Stimulated activated CD4-positive, alpha-beta T cell treated with anti-CD3 and anti-CD28 coated beads, Interleukin-1b, Interleukin-23, amount 100 ng/mL, for 24 hours (primary cell): ENCODE results near the gene ENPP5.

Source experiments
- DNase-seq, 4 experiments: peaks; one replicate each; pipeline ENCODE4 v3.0.0-alpha.2; 2020; ENCODE audit warnings: low read depth in 4 of 4, low spot score in 1 of 4

ENPP5 gene, protein sequence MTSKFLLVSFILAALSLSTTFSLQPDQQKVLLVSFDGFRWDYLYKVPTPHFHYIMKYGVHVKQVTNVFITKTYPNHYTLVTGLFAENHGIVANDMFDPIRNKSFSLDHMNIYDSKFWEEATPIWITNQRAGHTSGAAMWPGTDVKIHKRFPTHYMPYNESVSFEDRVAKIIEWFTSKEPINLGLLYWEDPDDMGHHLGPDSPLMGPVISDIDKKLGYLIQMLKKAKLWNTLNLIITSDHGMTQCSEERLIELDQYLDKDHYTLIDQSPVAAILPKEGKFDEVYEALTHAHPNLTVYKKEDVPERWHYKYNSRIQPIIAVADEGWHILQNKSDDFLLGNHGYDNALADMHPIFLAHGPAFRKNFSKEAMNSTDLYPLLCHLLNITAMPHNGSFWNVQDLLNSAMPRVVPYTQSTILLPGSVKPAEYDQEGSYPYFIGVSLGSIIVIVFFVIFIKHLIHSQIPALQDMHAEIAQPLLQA

DNA sequence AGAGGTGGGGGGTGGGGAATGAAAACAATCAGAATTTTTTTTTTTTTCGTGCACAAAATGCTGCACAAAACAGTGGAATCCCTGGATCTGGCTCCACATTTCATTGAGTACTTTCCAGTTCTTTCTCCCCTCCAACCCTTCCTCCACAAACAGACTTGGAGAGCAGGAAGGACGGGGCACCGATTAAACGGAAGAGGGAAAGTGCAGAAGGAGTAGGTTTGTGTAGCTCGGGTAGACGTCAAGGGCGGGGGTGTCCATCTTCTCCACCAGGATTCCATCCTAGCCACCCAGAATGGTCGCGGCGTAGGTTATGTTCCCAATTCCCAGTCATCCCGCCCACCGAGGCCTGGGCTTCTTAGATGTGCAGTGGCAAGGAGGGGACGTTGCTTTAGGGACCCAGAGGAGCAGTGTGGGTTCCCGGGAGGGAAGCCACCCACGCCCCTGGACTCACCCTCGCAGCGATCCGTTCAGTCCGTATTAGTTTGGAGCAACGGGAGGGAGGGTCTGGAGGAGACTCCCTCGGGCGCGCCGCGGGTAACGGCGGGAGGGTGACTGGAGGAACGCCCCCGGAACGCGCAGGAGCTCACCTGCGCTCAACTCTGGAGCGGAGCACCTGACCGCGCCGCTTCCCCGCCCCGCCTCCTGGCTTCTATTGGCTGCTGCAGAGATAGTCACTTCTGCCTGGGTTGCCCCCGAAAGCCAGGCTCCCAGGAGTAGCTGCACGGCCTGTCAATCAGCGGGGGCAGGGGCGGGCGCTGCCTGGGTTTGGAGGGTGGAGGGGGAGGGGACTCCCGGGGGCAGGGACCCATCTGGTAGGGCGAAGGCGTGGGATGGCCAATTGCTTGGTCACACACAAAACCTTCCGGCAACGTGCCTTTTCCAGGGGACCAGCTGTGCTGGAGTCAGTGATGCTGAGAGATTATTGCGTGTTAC is at the start of gene ENPP5:
ENPP5 (minus strand) TSS at position 624 of the 933 bp plus-strand sequence. CDS start 2,718 bp downstream, outside the sequence.
- DNase-seq = peak; percentile 6 to 50 (median 26)

DNA sequence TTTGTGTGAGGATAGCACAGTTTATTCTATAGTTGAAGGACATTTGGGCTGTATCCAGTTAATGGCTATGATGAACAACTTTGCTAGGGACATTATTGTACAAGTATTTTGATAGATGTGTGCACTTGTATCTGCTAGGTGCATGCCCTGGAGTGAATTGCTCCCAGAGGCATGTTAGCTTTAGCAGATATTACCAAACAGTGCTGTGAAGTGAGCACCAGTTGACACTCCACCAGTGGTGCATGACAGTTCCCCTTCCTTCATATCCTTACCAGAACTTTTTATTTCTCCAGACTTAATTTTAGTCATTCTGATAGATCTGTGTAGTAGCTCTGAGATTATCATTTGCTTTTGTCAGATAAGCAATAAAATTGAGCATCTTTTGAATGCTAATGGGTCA is 48.9 kb upstream of the ENPP5 start:
- no peak for DNase-seq

DNA sequence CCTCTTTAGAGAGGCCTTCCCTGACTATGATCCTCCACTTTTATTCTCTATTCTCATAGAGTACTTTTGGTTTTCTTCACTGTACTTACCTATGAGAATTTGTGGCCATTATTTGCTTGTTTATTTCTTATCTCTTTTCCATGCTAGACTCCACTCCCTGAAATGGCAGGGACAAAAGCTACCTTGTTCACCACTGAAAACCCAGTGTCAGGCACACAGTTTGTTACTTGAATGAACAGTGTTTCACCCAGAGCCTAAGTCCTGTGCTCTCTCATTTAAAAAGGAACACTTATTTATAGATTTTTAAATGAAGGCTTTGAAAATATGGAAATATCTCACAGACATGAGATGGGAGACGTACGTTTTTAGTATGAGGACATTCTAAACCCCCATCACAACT is 47.7 kb upstream of the ENPP5 start:
- DNase-seq = no peak

DNA sequence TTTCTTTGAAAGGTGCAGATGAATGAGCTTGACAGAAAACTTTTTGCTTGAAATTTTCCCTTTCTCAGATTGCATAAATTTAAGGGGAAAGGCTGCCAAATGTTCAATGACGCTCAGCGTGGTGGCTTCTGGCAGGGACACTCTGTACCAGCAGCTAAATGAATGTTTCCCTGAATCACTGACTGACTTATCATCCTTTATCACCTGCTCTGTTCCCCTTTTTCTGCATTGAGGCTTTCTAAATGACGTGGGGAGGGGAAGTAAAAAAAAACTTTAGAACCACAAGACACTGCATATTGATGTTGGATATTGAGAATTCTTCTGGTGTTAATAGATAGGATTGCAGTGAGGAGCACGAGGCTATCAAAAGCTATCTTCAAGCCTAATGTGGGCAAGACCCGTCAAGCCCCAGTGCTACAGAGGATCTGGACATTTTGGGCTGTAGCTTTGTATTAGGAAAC is 46.9 kb upstream of the ENPP5 start:
- DNase-seq = no peak

DNA sequence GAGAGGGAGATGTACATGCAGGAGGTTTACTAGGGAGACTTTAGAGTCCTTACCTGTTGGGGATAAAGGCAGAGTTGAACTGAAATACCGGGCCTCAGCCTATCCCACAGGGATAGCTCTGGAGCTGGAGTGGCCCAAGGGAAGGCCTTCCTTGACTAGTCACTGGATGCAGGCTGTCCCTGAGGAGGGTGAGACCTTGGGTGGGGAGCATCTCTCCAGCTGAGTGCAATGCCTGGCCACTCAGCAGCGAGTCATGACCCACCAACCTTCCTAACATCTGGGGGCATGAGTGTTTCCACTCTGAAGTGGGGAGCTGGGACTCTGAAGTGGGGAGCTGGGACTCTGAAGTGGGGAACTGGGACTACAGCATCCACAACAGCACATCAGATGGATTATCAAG is 46.1 kb upstream of the ENPP5 start:
- no peak for DNase-seq

DNA sequence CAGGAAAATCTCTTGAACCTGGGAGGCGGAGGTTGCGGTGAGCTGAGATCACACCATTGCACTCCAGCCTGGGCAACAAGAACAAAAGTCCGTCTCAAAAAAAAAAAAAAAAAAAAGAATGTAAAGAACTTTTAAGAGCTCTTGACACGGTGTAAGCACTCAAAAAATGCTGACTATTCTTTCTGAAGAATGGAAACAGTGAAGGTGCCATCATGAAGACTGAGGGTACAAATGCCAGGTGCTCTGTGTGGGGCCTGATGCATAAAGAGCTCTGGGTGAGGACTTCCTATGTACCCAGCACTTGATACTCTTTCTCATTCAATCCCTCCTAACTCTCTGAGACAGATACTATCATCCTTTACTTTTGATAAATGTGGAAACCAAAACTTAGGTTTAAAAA is 45.0 kb upstream of the ENPP5 start:
- no peak for DNase-seq

DNA sequence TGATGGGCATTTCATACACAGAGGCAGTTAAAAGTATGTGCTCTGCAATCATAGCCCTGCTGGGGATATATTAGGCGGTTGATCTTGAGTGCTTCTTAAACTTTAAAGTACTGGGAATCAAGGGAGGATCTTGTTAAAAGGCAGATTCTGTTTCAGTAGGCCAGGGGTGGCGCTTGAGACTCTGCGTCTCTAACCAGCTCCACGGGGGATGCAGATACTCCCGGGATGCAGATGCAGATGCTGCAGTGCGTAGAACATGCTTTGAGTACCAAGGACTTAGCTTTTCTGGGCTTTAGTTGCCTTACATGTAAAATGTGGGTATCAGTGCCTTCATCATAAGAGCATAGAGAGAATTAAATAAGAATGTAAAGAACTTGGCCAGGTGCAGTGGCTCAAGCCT is 44.4 kb upstream of the ENPP5 start:
- DNase-seq = no peak

DNA sequence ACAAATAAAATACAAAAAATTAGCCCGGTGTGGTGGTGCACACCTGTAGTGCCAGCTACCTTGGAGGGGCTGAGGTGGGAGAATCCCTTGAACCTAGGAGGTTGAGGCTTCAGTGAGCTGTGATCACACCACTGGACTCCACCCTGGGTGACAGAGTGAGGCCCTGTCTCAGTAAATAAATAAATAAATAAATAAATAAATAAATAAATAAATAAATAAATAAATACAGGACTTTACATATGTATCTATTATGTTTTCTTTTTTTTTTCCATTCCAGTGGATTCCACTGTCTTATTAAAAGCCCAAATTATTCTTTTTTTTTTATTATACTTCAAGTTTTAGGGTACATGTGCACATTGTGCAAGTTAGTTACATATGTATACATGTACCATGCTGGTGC is 41.1 kb upstream of the ENPP5 start:
- no peak for DNase-seq

DNA sequence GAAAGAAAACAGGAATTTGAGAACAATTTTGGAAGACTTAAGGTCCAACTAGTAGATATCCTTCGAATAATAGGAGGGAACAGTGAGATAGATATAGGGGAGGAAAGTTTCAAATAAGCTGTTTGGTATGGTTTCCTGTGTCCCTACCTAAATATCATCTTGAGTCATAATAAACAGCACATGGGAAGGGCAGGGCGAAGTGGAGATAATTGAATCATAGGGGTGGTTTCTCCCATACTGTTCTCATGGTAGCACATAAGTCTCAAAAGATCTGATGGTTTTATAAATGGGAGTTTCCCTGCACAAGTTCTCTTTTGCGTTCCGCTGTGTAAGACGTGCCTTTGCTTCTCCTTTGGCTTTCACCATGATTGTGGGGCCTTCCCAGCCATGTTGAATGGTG is 39.5 kb upstream of the ENPP5 start:
- no peak for DNase-seq

DNA sequence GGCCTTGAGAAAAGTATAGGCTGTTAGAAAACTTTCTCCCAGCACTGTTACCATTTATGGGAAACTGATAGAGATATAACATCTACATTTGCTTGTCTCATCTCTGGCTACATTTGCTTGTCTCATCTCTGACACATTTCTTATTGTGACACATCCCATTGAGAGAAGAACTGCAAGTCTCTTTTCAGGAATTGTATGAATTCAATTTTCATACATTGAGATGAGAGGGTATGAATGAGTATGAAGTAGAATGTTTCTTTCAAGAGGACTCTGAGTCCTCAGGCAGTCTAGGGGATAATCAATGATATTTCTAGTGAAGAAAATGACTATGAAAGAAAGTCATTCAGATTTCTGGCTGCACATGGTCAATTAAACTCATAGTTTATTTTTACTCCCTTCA is 37.5 kb upstream of the ENPP5 start:
- DNase-seq = no peak

DNA sequence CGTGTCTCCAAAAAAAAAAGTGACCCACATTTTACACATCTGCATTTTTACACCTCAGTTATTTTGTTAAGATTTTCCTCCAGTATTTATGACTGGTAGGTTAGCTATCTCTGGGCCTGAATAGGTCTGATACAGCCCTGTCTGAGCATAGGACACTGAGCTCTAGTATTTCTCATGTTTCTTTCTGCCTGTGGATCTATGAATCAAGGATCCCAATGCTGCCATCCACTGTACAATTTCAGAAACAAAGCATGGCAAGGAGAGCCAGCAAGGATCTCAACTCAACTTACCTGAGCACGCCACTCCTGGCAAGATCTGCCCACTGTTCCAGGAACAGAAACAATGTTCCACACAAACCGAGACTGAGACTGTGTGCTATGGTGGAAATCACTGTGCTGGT is 36.4 kb upstream of the ENPP5 start:
- no peak for DNase-seq

DNA sequence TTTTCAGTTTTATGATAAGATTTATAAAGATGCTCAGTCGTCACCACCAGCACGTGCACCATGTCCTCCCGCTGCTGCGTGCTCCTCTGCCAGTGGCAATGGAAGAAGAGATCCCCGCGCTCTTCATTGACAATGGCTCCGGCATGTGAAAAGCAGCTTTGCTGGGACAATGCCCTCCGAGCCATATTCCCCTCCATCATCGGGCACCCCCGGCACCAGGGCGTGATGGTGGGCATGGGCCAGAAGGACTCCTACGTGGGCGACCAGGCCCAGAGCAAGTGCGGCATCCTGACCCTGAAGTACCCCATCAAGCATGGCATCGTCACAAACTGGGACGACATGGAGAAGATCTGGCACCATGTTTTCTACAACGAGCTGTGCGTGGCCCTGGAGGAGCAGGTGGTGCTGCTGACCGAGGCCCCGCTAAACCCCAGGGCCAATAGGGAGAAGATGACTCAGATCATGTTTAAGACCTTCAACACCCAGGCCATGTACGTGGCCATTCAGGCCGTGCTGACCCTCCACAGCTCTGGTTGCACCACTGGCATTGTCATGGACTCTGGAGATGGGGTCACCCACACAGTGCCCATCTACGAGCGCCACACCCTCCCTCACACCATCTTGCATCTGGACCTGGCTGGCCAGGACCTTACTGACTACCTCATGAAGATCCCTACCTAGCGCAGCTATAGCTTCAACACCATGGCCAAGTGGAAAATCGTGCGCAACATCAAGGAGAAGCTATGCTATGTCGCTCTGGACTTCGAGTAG is 34.3 kb upstream of the ENPP5 start:
- no peak for DNase-seq

DNA sequence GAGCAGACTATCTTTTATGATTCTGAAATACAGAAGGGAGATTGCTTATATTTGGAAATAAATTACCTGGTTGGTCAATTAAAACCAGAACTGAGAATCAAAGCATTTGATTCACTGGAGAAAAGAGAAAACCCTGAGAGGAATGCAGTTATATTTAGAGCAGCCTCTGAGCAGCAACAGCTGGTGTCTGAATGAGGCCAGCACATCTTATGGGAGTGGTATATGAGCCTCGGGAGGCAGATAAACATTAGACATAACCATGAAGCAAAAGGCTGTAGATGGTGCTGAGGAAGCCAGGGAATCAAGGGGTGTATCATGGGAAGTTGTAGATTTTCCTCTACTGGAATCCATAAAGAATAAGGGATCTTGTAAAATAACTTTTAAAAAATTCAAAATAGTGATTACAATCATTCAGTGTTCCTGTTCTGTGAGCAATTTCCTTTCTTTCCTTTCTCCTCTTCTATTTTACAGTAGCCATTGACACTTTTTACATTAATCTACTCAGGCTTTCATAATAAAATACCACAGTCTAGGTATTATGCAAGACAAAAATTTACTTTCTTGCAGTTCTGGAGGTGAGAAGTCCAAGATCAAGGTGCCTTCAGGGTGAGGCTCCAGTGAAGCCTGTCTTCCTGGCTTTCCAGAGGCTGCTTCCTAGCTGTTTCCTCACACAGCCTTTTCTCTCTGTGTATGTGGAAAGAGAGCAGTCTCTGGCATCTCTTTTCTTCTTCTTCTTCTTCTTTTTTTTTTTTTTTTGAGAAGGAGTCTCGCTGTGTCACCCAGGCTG is 32.8 kb upstream of the ENPP5 start:
- DNase-seq = no peak

DNA sequence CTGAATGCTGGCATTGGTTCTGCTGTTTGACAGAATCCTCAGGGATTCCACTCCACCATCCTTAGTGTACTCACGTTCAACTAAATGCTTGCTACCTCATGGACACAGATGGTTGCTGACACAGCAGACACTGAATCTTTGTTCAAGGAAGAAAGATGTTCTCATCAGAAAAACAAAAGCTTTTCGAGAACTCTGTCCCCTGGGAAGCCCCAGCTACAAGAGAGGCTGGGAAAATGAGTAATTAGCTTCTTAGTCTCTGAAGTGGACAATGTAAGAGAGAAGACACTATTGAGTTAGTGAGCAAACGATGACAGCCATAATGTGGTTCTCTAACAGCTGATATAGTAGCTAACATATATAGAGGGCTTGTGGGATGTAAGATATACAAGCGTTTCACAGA is 30.9 kb upstream of the ENPP5 start:
- DNase-seq = no peak

DNA sequence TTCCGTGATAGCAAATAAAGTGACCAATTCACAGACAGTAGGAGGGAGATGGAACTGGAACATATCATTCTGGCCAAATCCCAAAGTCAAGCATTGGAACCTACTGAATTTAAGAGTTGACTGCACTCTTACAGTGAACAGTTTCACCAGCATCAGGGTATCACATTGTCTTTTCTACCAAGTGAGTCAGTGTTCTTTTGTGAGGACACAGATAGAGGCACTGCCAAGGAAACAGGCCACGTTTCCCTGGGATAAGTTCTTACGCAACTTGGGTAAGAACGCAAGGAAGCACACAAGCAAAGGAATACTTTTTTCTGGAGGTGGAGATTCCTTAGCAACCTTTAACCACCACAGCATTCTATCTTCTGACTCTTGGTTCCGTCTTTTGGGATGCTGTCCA is 28.6 kb upstream of the ENPP5 start:
- no peak for DNase-seq

DNA sequence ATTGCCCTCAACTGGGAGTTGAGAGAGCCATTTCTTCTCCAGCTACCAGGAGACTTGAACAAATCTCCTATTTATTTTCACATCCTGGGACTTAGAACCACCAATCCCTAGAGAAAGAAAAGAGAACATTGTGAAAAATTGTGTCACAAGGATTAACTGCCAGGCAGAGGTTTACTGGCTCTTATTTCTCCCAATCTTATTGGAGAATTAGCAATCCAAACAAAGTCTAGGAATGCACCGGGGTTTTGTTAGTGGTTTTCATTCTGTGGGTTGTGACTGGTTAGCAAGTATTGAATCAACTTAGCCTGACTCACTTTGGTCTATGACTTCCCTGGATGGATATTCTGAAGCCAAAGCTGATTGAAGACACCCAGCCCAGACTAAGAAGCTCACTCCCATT is 21.2 kb upstream of the ENPP5 start:
- no peak for DNase-seq

DNA sequence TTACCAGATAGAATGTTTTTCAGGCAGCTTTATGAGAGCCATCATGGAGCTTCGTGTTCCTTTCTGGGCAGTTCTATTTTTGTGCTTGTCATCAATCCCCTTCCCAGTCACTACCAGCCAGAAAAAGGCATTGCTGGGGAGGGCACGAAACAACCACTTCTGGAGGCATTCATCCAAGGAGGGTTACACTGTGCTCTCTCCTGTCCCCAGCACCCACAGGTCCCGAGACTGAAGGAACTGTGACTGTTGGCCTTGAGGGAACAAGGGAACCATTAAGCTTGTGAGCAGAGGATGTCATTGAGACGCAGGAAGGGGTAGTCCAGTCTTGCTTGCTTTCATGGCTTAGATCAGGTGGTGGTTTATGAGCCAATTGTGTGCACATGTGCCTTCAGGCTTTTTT is 20.1 kb upstream of the ENPP5 start:
- DNase-seq = no peak

DNA sequence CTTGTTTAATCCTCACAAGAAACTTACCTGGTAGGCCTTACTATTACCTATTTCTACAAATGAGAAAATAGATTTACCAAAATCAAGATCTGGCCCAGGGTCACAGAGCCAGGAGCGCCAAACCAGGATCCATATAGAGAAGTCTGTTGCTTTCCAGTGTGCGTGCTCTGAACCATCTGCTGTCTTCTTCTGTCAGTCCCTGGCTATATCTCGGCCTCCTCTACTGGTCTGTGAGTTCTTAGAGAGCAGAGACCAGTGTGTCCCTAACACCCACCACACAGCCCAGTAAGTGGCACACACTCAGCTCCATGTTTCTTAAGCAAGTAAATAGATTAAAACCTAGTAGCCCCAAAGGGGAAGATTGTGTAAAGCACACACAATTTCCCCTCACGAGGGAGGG is 18.9 kb upstream of the ENPP5 start:
- no peak for DNase-seq

DNA sequence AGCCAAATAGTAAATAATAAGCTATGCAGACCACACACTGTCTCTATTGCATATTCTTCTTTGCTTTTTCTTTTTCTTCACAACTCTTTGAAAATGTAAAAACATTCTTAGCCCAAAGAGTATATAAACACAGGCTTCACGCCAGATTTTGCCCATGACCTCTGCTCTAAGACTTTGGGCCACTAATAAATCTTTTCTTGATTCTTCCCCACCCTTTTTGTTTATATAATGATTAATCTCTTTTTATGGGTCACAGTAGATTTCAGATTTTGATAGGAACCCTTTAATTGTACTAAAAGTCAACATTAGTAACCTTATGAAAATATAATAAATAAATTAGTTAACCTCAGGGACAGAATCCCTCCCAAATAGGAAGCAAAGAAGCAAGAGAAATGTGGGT is 15.8 kb upstream of the ENPP5 start:
- no peak for DNase-seq

DNA sequence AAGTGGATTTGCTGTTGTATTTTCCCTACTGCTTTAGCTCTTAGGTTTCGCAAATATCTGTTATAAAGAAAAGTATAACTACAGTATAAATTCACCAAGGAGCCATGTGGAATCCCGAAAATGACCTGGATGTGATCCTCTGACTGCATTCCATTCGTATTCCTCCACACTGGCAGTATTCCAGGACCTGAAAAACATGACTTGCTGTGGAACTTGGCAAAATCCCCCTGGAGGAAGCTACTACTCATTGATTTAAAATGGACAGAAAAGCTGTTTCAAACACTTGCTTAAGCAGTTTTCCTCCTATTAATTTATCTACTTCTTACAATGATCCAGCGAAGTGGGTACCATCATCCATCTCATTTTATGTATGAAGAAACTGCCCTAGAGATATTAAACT is 13.3 kb upstream of the ENPP5 start:
- no peak for DNase-seq

DNA sequence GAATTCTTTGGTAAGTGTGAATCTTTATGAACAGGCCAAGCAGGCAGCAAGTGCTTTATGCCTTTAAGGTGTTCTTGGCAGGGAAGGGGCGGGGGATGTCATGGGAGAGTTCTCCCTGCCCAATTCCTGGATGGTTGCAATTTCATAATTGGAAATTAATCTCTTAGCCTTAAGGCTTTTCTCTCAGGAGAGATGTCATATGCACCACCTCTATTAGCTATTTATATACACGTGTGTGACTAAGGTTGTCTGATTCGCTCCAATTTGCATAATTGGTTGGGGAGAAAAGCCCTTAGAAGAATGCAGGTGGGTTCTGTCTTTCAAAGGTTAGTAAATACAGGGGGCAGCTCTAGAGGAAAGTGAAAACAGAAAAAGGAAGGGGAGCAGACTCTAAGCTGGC is 5.2 kb upstream of the ENPP5 start:
- DNase-seq = no peak
